ENCODE results near the gene HCN1. TPM values are rescaled to one million over a fixed set of nuclear protein-coding genes. Genes with fewer than 3 reads are reported as not detected.
"Not testable (repeated sequence)": the region's sequence is repeated elsewhere in the genome, so short reads cannot be mapped to it uniquely, and the experiment has no call there.

The HCN1 gene
- total and polyA plus RNA-seq, 5 experiments from 2014 or later = not detected

DNA sequence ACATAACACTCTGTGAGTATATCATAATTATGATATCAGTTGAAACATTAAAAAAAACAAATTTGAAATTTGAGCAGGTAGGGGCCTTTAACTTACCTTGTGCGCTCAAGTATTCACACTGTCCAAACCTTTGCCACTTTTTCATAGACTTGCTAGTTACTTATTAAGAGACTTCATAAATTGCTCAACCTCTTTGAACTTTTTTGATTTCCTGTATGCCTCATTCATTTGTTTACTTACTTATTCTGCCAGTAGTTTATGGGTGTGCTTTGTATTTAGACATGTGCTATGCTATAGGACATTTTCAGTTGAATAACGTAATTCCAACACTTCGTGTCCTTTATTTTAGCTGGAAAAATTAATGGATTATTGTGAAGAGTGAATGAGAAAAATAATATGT is 204.8 kb downstream of the HCN1 start:
- no peaks in the 10 kb centered on the region for H3K4me1 Mint-ChIP-seq
- peaks cover 0 to 20% (median 7%) of the 10 kb centered on the region in 9 donors for H3K9me3 Mint-ChIP-seq
- no peak overlapping the region for H3K27ac Mint-ChIP-seq
- H3K4me3 Mint-ChIP-seq = no peak overlapping the region
- POLR2A ChIA-PET = no interaction called here
- no peaks in the 10 kb centered on the region for H3K36me3 Mint-ChIP-seq
- no peak for DNase-seq
- no peak for ATAC-seq
- no peaks in the 10 kb centered on the region for H3K27me3 Mint-ChIP-seq

DNA sequence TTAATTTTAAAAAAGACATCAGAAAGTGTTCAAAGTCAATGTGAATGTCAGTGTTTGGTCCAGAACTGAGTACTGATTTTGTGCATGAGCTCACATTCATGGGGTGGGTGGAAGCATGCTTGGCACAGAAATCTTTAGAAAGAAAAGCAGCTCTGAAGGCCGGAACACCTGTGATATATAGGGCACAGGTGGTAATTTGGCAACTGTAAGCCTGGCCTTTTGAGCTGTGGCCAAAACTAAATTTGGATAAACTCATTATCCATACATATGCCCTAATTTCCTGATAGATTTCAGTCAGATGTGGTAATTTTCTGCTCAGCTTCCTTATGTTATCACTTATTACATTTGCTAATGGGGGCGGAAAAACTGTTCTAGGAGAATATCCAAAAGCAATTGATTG is 211.4 kb downstream of the HCN1 start:
- H3K27me3 Mint-ChIP-seq = no peaks in the 10 kb centered on the region
- H3K36me3 Mint-ChIP-seq = no peaks in the 10 kb centered on the region
- DNase-seq (no peak), ATAC-seq (no peak)
- POLR2A ChIA-PET = no interaction called here
- peaks cover 6 to 21% (median 12%) of the 10 kb centered on the region in 9 donors for H3K9me3 Mint-ChIP-seq
- no peak overlapping the region for H3K27ac Mint-ChIP-seq
- no peak overlapping the region for H3K4me3 Mint-ChIP-seq
- H3K4me1 Mint-ChIP-seq = no peaks in the 10 kb centered on the region

DNA sequence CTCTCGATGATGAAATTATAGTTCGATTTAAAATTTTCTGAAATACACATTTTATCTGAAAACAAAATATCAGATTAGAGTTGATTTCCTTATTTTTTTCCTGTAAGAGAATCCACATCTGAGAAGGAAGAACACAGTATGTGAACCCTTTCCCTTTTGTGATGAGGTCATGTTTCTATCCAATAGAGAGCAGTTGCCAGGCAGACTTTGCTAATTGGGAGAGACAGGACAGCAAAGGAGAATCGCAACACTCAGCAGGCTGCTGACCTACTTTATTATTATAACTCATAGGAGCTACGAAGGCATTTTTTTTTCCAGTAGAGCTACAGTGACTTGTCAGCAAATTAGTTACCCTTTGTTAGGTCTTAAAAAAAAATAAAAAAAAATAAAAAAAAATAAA is 242.1 kb downstream of the HCN1 start:
- POLR2A ChIA-PET = no interaction called here
- H3K27ac Mint-ChIP-seq = no peak overlapping the region

DNA sequence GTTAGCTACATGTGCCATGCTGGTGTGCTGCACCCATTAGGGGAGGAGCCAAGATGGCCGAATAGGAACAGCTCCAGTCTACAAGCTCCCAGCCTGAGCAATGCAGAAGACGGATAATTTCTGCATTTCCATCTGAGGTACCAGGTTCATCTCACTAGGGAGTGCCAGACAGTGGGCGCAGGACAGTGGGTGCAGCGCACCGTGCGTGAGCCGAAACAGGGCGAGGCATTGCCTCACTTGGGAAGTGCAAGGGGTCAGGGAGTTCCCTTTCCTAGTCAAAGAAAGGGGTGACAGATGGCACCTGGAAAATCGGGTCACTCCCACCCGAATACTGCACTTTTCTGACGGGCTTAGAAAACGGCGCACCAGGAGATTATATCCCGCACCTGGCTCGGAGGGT is 251.3 kb downstream of the HCN1 start:
- H3K27me3 Mint-ChIP-seq, H3K27ac Mint-ChIP-seq, DNase-seq, POLR2A ChIA-PET, ATAC-seq, H3K4me1 Mint-ChIP-seq, H3K4me3 Mint-ChIP-seq, H3K36me3 Mint-ChIP-seq: not testable (repeated sequence)
- peaks cover 3 to 12% (median 6%) of the 10 kb centered on the region in 9 donors for H3K9me3 Mint-ChIP-seq

More for the DNA sequence above, 242.1 kb downstream of the HCN1 start:
- H3K27me3 Mint-ChIP-seq = no peaks in the 10 kb centered on the region
- H3K9me3 Mint-ChIP-seq = peaks cover 0 to 20% (median 3%) of the 10 kb centered on the region in 9 donors
- no peaks in the 10 kb centered on the region for H3K4me1 Mint-ChIP-seq
- no peaks in the 10 kb centered on the region for H3K36me3 Mint-ChIP-seq
- DNase-seq (no peak), ATAC-seq (no peak)
- no peak overlapping the region for H3K4me3 Mint-ChIP-seq

DNA sequence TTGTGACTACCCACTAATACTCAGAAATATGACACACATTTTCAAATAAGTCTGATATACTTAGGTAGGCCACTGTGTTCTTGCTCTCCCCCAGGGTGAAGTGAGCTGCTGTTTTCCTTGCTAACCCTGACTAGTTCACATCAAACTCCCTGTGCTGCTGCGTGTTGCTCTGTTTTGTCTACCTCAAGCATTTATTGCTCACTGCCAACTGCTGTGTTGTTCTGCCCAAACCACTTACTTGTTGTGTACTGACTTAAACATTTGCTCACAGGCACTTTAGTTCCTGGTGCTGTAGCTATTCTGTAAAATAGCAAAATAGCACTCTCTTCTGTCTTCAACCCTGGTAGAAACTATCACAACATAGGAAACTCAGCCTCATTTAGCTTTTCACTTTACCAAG is 255.7 kb downstream of the HCN1 start:
- POLR2A ChIA-PET = no interaction called here

DNA sequence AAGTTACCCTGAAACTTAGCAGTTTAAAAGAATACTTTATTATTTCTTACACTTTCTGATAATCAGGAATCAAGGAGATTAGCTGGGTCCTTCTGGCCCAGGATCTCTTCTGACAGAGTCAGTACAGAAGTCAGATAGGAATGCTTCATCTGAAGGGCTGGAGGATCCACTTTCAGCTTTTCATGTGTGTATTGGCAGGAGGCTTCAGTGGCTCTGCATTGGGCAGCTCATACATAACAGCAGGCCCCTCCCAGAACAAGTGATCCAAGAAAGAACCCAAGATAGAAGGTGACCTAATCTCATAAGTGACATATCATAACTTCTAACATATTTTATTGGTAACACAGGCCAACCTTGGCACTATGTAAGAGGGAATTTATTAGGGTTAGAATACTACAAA is 258.4 kb downstream of the HCN1 start:
- H3K27me3 Mint-ChIP-seq = no peaks in the 10 kb centered on the region
- H3K4me3 Mint-ChIP-seq = no peak overlapping the region
- H3K9me3 Mint-ChIP-seq = peaks cover 2 to 22% (median 9%) of the 10 kb centered on the region in 9 donors
- H3K27ac Mint-ChIP-seq = no peak overlapping the region
- H3K4me1 Mint-ChIP-seq = no peaks in the 10 kb centered on the region
- no peaks in the 10 kb centered on the region for H3K36me3 Mint-ChIP-seq
- POLR2A ChIA-PET = no interaction called here
- ATAC-seq = no peak
- no peak for DNase-seq

More for the DNA sequence above, 255.7 kb downstream of the HCN1 start:
- H3K36me3 Mint-ChIP-seq = no peaks in the 10 kb centered on the region
- ATAC-seq (no peak), DNase-seq (no peak)
- no peaks in the 10 kb centered on the region for H3K4me1 Mint-ChIP-seq
- H3K27me3 Mint-ChIP-seq = no peaks in the 10 kb centered on the region
- peaks cover 2 to 10% (median 5%) of the 10 kb centered on the region in 9 donors for H3K9me3 Mint-ChIP-seq
- no peak overlapping the region for H3K4me3 Mint-ChIP-seq
- no peak overlapping the region for H3K27ac Mint-ChIP-seq

DNA sequence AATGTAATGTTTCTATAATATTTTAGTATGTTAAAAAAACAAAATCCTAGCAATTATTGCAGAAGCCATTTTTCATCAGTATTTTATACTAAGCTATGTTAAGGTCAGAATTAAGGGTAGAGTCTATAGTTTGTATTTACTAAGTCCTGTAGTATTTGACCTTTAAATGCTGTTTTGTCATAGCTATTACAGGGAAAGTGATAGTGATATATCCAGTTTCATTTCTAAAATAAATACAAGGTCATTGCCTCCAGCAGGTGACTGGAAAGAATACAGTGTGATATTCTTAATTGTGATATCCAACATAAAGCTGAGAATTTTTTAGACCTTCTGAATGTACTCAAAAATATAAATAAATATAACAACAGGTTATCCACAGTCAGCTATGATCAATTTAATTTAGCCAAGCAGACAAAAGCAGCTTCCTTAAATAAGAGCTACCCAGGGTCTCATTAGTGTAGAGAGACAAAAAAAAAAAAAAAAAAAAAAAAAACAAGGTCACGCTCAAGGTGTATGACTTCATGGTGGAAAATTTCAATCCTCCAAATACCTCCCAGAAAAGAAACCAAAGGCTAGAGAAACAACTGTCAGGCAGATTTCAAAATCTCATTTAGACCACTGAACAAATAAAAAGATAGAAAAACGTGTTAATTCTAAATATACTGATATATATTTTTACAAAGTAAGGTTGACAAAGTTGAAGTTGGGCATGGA is 278.7 kb downstream of the HCN1 start:
- no peak overlapping the region for H3K27ac Mint-ChIP-seq
- H3K4me3 Mint-ChIP-seq = no peak overlapping the region
- POLR2A ChIA-PET = no interaction called here
- H3K9me3 Mint-ChIP-seq = peaks cover 0 to 23% (median 6%) of the 10 kb centered on the region in 9 donors
- no peaks in the 10 kb centered on the region for H3K4me1 Mint-ChIP-seq
- H3K36me3 Mint-ChIP-seq = no peaks in the 10 kb centered on the region
- ATAC-seq = no peak
- no peak for DNase-seq
- no peaks in the 10 kb centered on the region for H3K27me3 Mint-ChIP-seq

DNA sequence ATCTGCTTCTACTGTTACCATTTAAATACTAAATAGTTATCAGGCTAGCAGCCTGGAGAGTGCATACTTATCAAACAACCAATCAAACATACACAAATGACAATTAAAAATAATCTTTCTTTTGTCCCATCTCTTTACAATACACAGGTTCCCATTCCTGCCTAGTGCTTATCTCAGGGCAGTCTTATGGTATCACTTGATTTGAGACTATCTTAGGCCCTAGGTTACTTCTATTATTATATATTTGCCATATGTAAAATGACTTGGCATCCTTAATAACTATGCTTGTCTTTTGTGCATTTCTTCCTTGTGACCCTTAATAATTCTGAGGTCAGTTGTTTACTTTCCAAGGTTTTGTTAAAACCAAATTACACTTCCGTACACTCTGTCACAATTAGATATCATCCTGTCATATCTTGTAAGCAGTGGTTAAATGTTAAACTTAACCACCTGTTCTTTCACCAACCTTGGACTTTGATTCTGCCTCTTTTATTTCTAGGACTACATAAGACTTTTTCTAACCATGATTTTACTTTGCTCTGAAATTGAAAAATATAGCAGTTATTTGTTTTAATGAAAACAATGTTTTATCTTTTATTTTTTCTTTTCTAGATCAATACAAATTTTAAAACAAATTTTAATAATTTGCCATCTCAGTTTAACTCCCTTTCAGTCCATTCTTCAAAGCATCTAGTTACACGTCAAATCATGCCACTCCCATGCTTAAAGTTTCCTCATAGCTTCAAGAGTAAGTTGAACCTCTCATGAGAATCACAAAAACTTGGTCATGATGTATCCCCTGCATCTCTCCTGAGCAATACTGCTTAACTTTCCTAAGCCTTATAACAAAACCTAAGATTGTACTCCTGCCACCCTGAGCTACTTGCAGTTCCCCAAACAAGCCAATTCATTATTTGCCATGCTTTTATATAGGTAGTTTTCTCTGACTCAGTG is 281.3 kb downstream of the HCN1 start:
- H3K4me3 Mint-ChIP-seq = no peak overlapping the region
- no peaks in the 10 kb centered on the region for H3K27me3 Mint-ChIP-seq
- peaks cover 0 to 21% (median 9%) of the 10 kb centered on the region in 9 donors for H3K9me3 Mint-ChIP-seq
- DNase-seq = no peak
- no peaks in the 10 kb centered on the region for H3K36me3 Mint-ChIP-seq
- ATAC-seq = no peak
- H3K27ac Mint-ChIP-seq = no peak overlapping the region
- no peaks in the 10 kb centered on the region for H3K4me1 Mint-ChIP-seq
- POLR2A ChIA-PET = no interaction called here

DNA sequence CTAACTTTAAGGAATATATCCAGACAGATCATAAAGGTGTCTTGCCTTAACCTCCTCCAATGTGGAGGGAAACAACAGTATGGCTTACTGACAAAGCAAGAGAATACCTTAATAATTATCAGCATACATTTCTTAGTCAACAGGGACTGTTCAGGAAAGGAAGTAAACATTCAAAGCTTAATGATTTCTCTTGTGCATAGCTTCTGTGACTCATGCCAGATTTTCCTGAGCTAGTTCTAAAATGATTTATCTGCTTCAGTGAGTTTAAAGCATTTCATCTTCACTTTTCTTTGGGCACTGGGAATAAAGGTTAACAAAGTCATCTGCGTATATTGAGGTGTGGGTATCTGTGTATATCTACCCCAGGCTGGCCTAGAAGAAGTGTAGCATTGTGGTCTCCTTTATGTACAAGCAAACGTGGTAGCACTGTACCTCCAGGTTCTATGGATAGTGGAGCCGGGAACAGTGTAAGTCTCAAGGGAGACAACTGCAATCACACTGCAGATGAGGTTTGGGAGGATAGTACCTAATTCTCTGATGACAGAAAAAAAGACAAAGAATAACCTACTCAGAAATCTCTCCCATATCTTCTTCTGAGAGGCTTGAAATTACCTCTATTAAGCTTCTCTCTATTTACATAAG is 284.1 kb downstream of the HCN1 start:
- no peak for ATAC-seq
- POLR2A ChIA-PET = no interaction called here
- H3K9me3 Mint-ChIP-seq = peaks cover 0 to 21% (median 9%) of the 10 kb centered on the region in 9 donors
- no peaks in the 10 kb centered on the region for H3K27me3 Mint-ChIP-seq
- no peaks in the 10 kb centered on the region for H3K4me1 Mint-ChIP-seq
- H3K36me3 Mint-ChIP-seq = no peaks in the 10 kb centered on the region
- H3K4me3 Mint-ChIP-seq = no peak overlapping the region
- DNase-seq = no peak
- H3K27ac Mint-ChIP-seq = no peak overlapping the region

DNA sequence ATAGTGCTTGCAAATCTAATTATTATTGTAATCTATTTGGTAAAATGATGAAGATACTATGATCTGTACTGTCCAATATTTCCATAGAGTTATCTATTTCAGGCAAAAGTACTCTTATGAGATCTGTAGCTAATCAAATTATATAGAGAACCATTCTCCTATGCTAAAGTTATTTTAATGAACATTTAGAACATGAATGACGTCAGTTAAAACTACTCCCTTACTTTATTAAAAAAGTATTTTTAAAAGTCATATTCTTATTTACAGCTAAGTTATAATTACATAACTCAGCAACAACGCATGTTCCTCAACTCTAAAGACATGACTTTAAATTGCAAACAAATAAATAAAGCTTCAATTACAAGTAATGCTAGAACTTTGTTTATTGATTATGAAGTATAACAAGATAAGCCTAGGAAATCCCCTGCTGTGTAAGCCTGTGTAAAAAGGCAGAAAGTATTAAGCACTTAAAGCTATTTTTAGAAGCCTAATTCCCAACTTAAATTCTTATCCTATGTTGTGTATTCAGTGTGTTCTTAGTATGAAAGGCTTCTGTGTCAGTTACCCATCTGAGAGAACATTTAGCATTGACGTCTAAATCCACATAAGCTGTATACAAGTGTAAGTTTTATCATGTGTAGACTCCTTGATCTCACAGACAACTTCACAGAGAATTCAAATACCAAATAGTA is 285.7 kb downstream of the HCN1 start:
- Mint-ChIP-seq H3K4me1 (no peaks in the 10 kb centered on the region), H3K27ac (no peak overlapping the region), H3K27me3 (no peaks in the 10 kb centered on the region), H3K9me3 (peaks cover 0 to 21% (median 9%) of the 10 kb centered on the region in 9 donors), H3K4me3 (no peak overlapping the region), H3K36me3 (no peaks in the 10 kb centered on the region)
- DNase-seq (no peak), ATAC-seq (no peak)
- POLR2A ChIA-PET = no interaction called here

DNA sequence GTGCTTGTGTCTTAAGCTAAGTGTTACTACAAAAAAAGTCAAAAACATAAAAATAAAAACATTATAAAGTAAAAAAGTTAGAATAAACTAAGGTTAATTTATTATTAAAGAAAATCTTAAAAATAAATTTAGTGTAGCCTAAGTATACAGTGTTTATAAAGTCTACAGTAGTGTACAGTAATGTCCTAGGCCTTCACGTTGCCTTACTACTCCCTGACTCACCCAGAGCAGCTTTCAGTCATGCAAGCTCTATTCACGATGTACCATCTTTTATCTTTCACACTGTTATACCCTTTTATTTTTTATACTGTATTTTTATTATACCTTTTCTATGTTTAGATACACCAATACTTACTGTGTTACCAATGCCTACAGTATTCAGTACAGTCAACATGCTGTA is 288.1 kb downstream of the HCN1 start:
- peaks cover 0 to 20% (median 5%) of the 10 kb centered on the region in 9 donors for H3K9me3 Mint-ChIP-seq
- ATAC-seq = no peak
- no peaks in the 10 kb centered on the region for H3K36me3 Mint-ChIP-seq
- DNase-seq = no peak
- H3K27me3 Mint-ChIP-seq = no peaks in the 10 kb centered on the region
- no peak overlapping the region for H3K27ac Mint-ChIP-seq
- H3K4me1 Mint-ChIP-seq = no peaks in the 10 kb centered on the region
- POLR2A ChIA-PET = no interaction called here
- no peak overlapping the region for H3K4me3 Mint-ChIP-seq

DNA sequence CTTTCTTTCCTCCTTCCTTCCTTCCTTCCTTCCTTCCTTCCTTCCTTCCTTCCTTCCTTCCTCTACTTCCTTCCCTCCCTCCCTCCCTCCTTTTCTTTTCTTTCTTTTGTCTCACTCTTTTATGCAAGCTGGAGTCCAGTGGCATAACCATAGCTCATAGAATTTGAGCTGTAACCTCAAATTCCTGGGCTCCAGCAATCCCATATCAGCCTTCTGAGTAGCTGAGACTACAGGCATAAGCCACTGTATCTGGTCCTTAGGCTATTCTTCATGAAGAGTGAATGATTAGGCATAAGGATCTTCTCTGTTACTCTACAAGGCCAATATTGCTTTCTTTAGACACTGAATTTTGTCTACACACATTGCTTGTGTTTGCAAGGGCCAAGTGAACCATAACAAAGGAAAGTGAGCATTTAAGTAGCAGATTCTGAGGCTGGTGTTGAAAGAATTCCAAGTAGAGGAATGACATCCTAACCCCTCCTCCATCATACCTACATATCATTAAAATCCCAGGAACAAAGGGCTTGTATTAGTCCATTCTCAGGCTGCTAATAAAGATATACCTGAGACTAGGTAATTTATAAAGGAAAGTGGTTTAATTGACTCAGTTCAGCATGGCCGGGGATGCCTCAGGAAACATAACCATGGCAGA is 293.2 kb downstream of the HCN1 start:
- Mint-ChIP-seq H3K4me1 (no peaks in the 10 kb centered on the region), H3K9me3 (peaks cover 0 to 14% (median 2%) of the 10 kb centered on the region in 9 donors), H3K27ac (no peak overlapping the region), H3K36me3 (no peaks in the 10 kb centered on the region), H3K27me3 (no peaks in the 10 kb centered on the region), H3K4me3 (no peak overlapping the region)
- DNase-seq = no peak
- POLR2A ChIA-PET = no interaction called here
- ATAC-seq = no peak
